ENCODE measurements around the gene RCN1. TPM values are rescaled to one million over a fixed set of nuclear protein-coding genes. Genes with fewer than 3 reads are reported as not detected.

Gene RCN1
- total RNA-seq, 1 donor = 317 TPM

DNA sequence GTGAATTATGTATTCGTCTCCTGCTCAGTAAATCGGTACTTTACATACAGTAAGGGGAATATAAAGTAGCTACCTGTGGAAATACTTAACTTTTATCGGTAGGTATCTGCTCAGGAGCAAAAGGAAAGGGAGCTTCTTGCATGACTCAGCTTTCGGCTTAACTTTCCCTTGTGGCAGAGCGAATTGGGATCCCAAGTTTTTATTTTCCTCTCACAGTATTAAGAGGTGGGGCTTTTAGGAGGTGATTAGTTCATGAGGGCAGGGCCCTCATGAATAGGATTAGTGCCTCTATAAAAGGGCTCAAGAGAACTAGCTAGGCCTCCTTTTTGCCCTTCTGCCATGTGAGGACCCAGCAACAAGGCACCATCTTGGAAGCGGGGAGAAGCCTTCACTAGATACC lies 18.7 kb downstream of the RCN1 start:
- TF ChIP-seq, protein P1, sequence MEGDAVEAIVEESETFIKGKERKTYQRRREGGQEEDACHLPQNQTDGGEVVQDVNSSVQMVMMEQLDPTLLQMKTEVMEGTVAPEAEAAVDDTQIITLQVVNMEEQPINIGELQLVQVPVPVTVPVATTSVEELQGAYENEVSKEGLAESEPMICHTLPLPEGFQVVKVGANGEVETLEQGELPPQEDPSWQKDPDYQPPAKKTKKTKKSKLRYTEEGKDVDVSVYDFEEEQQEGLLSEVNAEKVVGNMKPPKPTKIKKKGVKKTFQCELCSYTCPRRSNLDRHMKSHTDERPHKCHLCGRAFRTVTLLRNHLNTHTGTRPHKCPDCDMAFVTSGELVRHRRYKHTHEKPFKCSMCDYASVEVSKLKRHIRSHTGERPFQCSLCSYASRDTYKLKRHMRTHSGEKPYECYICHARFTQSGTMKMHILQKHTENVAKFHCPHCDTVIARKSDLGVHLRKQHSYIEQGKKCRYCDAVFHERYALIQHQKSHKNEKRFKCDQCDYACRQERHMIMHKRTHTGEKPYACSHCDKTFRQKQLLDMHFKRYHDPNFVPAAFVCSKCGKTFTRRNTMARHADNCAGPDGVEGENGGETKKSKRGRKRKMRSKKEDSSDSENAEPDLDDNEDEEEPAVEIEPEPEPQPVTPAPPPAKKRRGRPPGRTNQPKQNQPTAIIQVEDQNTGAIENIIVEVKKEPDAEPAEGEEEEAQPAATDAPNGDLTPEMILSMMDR (IDR thresholded peaks at IDR 0.05; ENCODE audit: insufficient read depth, low read length) = no peak
- no peak overlapping the region for H3K4me3 ChIP-seq (ENCODE audit: low read depth, low read length)
- no peak for DNase-seq (ENCODE audit: low read depth)

DNA sequence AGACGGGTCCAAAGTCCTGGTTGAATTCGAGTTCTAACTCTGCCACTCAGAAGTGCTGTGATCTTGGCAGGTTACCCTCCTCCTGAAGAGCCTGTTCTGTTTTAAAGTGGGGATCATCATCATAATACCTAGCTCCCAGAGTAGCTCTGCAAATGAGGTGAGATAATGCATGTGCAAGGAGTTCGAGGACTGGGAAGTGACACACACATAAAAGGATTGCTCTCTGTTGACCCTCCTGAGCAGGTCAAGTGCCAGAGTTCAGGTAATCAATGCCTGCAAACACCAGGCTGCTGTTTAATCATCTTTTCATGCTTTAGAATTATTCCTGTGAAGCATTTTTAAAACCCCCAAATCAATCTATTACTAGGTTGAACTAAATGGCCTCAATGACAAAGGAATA lies 19.9 kb downstream of the RCN1 start:
- no peak for DNase-seq (ENCODE audit: low read depth)
- no peak overlapping the region for H3K4me3 ChIP-seq (ENCODE audit: low read depth, low read length)
- TF ChIP-seq, protein P1 (IDR thresholded peaks at IDR 0.05; ENCODE audit: insufficient read depth, low read length) = no peak

DNA sequence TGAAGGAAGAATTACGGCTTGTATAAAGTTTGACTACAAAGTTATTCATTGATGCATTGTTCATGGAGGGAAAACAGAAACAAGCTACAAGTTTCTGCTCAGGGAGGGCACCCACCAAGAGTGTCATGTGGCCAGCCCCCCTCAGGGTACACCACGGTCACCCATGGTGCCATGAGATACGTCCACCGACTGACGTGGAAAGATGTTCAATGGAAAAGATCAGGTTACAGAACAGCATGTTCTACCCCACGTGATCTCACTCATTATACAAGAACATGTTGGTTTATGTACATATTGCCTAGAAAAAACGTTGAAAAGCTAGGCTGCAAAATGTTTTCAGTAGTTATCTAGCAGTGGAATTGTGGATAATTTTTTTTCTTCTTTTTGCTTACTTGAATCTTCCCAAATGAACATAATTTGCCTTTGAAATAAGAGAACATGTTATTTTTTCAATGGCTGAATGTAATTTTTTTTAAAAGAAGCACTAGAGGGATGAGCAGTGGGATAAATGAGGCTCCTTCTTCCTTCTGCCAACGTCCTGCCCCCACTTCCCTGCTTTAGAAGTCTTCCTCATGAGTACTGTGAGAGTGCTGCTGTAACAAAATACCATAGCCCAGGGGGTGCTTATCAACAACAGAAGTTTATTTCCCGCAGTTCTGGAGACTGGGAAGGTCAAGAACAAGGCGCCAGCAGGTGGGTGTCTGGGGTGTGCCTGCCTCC lies 22.5 kb downstream of the RCN1 start:
- TF ChIP-seq, protein P1 (IDR thresholded peaks at IDR 0.05; ENCODE audit: insufficient read depth, low read length) = no peak
- no peak for DNase-seq (ENCODE audit: low read depth)
- no peak overlapping the region for H3K4me3 ChIP-seq (ENCODE audit: low read depth, low read length)

DNA sequence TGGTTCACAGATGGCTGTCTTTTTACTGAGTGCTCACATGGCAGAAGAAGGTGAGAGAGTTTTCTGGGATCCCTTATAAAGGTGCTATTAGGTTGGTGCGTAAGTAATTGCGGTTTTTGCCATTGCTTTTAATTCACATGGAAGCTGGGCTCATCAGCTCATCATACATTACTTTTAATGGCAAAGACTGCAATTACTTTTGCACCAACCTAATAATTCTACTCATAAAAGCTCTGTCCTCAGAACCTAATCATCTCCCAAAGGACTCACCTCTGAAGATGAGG lies 23.0 kb downstream of the RCN1 start:
- DNase-seq (ENCODE audit: low read depth) = no peak
- H3K4me3 ChIP-seq (ENCODE audit: low read depth, low read length) = no peak overlapping the region
- TF ChIP-seq, protein P1 (IDR thresholded peaks at IDR 0.05; ENCODE audit: insufficient read depth, low read length) = no peak

DNA sequence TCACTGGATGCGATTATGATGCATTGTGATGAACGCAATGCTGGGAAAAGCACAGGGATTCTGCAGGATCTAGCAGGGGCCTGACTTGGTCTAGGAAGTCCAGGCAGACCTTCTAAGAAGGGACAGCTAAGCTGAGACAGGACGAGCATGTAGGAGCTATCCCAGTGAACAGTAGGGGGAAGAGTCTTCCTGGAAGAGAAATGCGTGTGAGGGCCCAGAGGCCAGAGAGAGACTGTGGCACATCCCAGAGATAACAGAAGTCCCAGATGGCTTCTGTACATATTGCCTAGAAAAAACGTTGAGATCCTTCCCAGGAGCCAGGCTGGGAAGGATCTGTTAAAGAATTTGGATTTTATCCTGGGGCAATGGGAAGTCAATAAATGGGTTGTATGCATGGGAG lies 24.6 kb downstream of the RCN1 start:
- TF ChIP-seq, protein P1 (IDR thresholded peaks at IDR 0.05; ENCODE audit: insufficient read depth, low read length) = no peak
- no peak overlapping the region for H3K4me3 ChIP-seq (ENCODE audit: low read depth, low read length)
- no peak for DNase-seq (ENCODE audit: low read depth)

DNA sequence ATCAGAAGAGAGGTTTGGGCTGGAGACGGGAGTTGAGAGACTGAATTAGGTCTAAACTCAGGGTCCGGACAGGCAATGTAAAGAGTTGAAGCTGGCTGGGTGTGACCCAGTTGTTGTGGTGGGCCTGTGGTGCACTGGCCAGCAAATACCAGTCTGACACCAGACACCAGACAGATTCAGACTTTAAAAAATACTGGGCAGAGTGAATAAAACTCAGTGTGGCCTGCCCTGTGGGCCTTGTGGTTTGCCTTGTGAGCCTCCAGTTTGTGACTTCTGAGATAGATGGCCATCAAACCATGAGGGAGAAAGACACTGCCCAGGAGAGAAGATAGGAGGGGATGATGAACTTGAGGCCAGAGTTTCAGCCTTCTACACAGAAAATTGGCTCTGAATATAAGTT lies 25.8 kb downstream of the RCN1 start:
- no peak for DNase-seq (ENCODE audit: low read depth)
- TF ChIP-seq, protein P1 (IDR thresholded peaks at IDR 0.05; ENCODE audit: insufficient read depth, low read length) = no peak
- H3K4me3 ChIP-seq (ENCODE audit: low read depth, low read length) = no peak overlapping the region

Measured in fibroblast of the aortic adventitia (primary cell).